Measurements from ENCODE around the gene YIPF2. TPM values are rescaled to one million over a fixed set of nuclear protein-coding genes. Genes with fewer than 3 reads are reported as not detected.

YIPF2 gene
- total RNA-seq, 1 donor from 2014 or later = 43.1 TPM

DNA sequence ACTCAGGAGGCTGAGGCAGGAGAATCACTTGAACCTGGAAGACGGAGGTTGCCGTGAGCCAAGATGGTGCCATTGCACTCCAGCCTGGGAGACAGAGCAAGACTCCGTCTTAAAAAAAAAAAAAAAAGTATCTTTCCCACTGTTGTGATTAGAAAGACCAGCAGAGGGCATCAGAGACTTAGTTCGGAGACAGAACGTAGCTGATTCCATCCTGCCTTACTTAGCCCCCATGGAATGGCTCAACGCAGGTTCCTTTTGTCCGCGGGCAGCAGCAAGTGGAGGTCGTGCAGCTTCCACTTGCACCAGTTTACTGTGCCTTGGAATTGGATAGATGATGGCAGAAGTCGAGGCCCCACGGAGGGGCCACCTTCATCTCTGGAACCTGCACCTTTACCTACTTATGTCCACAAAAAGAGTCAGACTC is 8.2 kb upstream of the YIPF2 start:
- ATAC-seq = peak; percentile 54

DNA sequence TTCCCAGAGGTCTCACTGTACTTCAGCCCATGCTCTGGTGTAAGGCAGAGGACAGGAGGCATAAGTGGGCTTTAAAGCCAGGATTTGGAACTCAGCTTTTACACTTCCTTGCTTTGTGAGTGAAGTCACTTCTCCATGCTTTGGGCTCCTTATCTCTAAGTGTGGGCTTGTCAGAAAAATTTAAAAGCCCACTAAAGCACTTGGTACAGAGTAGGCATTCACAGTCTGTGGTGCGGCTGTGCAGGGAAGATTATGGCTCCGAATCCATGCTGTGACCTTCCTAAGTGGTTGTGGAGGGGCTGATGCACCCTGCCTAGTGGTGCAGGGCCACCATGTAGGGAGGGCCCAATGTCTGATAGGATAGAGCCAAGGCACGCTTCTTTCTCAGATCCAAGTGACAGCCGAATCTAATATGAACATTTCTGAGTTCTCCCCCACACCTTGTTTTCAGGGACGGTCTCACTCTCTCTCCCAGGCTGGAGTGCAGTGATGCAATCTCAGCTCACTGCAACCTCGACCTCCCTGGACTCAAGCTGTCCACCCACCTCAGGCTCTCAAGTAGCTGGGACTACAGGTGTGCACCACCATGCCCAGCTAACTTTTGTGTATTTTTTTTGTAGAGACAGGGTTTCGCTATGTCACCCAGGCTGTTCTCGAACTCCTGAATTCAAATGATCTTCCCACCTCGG is 7.1 kb upstream of the YIPF2 start:
- ATAC-seq = no peak

DNA sequence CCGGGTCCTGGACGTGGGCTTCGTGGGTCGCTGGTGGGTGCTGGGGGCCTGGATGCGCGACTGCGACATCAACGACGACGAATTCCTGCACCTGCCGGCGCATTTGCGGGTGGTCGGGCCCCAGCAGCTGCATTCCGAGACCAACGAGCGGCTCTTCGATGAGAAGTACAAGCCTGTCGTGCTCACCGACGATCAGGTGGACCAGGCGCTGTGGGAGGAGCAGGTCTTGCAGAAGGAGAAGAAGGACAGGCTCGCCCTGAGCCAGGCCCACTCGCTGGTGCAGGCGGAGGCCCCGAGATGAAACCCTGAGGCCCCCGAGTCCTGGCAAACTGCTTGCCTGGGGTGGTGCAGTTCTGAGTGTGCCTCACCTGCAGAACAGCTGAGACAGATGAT is 959 bp upstream of the YIPF2 start:
- peak; percentile 22 for ATAC-seq

DNA sequence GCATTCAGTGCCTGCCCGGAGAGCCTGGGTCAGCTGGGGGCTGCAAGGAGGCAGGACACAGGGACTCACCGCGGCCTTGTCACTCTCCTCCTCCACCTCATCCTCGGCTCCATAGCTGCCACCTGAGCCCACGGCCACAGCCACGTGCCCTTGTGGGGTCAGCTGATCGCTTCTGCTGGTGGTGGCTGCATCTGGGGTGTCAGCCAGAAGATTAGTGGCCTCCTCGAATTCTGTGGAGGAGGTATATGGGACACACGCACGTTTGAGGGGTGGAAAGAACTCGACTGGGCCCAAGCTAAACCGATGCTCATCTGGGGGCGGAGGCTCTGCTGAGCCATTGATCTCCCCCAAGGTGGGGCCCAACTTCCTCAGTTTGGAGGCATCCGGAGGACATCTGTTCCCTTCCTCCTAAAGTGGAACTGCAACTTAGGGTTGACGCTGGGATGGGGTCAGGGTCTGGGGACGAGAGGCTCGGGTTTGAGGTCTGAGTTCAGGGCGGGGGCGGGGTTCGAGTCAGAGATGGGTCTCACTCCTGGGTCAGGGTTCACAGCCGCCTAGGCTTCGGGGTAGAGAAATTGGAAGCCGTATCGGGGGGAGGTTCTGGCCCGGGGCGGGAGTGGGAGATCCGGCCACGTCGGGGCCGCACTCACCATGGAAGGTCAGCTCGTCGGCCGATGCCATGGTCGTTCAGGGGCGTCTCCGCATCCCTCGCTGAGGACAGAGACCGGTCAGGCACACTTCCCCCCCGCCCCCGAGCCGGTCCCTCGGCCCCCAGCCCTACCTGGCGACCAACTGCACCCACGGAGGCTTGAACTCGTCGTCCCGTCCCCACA is 493 bp downstream of the YIPF2 start:
- peak; percentile 2 for ATAC-seq

DNA sequence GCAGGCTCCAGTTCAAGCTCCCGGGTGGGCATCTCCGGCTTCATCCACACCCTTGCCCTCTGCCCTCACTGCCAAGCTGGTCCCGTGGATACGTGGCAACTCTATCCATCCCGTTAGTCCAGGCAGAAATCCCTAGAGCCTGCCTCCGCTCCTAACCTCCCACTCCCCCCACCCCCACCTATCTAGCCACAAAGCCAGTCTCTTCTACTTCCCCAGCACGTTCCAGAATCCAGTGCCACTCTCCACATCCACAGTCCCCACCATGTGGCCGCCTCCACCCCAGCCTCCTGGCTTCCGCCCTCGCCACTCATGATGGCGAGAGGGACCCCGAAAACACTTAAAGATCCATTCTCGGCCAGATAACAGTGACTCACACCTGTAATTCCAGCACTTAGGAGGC is 3.8 kb downstream of the YIPF2 start:
- ATAC-seq = no peak

DNA sequence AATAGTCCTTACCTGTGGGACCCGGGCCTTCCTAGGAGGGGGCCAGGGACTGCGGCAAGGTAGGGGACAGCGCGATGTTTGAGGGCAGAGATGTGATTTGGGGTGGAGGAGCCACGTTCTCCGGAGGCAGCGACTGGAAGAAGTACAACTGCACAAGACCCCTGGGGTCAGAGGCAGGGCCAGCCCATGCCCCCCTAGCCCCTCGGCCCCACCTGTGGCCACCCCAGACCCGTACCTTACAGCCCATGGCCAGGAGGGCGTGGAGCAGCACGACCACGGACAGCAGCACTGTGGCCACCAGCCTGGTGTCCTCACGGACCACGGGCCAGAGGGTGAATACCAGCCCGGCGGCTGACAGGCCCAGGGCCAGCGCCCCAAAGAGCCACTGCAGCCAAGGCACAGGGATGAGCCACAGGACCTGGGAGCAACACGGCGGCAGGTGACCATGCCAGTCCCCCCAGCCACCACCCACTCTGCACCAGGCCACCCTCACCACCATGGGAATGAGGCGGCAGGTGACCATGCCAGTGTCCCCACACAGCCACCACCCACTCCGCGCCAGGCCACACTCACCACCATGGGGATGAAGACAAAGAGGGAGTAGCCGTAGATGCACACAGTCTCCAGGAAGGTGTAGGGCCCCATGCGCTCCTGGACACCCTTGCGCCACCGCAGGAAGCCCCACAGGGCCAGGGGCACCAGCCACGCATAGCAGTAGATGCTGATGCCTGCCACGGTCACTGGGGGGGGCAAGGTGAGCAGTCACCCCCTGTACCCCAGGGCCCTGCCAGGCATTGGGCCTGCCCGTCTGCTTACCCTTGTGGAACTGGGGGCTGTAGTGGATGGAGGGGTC is 5.0 kb downstream of the YIPF2 start:
- no peak for ATAC-seq

DNA sequence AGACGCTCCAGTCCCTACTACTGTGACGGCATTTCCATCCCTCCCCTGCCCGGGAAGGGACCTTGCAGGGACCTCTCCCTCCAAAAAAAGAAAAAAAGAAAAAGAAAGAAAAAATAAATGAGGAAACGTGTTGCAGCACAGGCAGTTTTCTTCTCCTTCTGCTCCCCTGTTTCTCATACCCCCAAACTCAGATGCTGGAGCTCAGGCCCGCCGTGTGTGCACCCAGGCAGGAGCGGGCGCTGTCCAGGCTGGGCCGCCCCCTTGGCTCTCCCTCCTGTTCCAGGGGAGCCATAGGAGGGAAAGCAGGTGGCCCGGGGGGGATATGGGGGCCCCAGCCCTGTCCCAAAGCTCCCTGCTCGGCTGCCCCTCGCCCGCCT is 5.8 kb downstream of the YIPF2 start:
- no peak for ATAC-seq

DNA sequence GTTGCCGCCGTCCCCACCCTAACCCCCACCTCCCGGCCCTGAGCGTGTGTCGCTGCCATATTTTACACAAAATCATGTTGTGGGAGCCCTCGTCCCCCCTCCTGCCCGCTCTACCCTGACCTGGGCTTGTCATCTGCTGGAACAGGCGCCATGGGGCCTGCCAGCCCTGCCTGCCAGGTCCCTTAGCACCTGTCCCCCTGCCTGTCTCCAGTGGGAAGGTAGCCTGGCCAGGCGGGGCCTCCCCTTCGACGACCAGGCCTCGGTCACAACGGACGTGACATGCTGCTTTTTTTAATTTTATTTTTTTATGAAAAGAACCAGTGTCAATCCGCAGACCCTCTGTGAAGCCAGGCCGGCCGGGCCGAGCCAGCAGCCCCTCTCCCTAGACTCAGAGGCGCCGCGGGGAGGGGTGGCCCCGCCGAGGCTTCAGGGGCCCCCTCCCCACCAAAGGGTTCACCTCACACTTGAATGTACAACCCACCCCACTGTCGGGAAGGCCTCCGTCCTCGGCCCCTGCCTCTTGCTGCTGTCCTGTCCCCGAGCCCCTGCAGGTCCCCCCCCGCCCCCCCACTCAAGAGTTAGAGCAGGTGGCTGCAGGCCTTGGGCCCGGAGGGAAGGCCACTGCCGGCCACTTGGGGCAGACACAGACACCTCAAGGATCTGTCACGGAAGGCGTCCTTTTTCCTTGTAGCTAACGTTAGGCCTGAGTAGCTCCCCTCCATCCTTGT is 6.4 kb downstream of the YIPF2 start:
- no peak for ATAC-seq

DNA sequence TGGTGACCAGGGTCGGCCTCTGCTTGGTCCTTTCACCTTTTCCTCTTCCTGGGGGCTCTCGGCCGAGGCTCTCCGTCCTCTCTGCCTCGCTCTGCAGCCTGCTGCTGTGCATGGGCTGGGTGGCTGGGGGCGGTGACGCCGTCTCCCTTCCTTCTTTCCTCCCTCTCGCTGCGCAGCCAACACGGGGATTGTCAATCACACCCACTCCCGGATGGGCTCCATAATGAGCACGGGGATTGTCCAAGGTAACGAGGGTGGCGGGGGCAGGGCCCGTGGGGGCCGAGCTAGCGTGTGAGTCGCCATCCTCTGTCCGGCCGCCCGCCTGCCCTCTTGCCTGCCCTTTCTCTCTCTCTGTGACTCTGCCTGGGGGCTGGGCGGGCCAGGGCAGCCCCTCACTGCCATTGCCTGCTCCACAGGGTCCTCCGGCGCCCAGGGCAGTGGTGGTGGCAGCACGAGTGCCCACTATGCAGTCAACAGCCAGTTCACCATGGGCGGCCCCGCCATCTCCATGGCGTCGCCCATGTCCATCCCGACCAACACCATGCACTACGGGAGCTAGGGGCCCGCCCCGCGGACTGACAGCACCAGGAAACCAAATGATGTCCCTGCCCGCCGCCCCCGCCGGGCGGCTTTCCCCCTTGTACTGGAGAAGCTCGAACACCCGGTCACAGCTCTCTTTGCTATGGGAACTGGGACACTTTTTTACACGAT is 7.1 kb downstream of the YIPF2 start:
- ATAC-seq = peak; percentile 17

DNA sequence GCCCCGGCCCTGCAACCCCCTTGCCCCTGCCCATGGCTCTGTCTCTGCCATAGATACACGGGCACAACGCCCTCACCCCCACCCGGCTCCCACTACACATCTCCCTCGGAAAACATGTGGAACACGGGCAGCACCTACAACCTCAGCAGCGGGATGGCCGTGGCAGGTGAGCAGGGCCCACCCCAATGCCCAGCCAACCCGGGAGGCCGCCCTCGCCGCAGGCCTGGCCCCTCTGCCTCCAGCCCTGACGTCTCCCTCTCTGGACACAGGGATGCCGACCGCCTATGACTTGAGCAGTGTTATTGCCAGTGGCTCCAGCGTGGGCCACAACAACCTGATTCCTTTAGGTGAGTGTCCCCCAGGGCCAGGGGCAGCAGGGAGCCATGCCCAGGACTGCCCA is 7.7 kb downstream of the YIPF2 start:
- ATAC-seq = no peak

DNA sequence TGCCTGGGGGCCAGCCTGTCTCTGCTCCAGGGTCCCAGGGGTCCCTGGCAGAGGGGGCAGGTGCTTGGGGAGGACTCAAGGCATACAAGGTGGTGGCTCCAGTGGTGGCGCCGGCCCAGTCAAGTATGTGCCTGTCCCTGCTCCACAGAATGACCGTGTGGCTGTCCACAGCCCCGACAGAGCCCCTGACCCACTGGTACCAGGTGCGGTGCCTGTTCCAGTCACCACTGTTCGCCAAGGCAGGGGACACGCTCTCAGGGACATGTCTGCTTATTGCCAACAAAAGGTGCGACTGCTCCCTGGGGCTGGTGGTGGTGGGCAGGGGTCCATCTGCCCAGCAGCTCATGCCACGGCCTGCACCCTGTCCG is 8.2 kb downstream of the YIPF2 start:
- no peak for ATAC-seq

DNA sequence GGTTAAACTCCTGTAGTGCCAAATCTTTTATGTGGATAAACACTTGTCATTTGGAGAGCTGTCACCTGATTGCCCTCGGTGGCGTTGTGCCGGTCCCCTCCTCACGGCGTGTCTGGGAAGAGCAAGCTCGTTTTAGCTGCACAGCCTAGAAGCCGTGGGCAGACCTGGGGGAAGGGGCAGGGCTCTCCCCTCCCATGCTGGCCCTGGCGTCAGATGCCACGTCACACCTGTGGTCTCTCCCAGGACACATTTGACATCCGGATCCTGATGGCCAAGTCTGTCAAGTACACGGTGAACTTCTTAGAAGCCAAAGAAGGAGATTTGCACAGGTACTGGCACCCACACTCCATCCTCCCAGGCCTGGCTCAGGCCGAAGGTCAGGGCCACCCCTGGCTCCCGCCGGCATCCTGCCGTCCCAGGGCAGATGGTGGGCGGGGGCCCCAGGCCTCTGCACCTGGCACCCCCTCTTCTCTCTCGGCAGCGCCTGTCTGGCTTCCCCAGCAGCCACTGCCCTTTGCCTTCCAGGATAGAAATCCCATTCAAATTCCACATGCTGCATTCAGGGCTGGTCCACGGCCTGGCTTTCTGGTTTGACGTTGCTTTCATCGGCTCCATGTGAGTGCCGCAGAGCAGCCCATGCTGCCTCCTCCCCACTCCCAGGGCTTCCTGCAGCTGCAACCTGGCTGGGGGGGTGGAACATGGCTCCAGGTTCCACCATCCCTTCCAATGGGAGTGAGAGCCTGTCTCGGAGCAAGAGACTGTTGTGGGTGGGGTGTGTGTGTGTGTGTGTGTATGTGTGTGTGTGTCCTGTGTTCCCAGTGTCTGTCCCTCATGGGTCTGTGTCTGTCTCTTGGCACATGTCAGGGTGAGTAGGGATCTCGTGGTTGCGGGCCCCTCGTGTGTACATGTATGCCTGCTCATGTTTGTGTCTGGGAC is 8.8 kb downstream of the YIPF2 start:
- no peak for ATAC-seq

DNA sequence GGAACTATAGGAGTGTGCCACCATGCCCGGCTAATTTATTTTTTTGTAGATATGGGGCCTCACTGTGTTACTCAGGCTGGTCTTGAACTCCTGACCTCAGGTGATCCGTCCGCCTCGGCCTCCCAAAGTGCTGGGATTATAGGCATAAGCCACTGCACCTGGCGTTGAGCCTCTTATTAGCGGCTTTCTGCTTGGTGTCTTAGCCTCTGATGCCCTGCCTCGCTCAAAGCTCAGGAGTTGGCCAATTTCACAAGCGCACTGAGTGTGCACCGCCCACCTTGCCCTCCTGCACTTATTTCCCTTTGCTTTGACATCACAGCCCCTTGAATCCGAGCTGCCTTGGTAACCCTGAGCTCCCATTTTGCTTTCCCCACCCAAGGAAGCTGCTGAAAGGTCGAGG is 10.1 kb downstream of the YIPF2 start:
- no peak for ATAC-seq

DNA sequence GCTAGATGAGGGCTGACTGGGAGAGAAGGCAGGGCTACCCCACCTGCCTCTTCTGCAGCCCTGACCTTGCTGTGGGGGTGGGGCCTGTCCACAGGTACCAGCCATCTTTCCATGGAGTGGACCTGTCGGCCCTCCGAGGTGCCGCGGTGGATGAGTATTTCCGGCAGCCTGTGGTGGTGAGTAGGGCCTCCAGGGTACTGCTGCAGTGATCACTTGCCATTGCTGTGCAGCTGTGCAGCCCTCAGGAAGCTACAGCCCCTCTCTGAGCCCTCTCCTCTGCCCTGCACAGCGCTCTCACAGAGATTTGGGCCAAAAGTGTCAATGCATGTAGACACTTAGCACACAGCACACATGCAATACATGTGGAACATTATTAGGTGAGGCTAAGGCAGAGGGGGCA is 11.8 kb downstream of the YIPF2 start:
- ATAC-seq = no peak

DNA sequence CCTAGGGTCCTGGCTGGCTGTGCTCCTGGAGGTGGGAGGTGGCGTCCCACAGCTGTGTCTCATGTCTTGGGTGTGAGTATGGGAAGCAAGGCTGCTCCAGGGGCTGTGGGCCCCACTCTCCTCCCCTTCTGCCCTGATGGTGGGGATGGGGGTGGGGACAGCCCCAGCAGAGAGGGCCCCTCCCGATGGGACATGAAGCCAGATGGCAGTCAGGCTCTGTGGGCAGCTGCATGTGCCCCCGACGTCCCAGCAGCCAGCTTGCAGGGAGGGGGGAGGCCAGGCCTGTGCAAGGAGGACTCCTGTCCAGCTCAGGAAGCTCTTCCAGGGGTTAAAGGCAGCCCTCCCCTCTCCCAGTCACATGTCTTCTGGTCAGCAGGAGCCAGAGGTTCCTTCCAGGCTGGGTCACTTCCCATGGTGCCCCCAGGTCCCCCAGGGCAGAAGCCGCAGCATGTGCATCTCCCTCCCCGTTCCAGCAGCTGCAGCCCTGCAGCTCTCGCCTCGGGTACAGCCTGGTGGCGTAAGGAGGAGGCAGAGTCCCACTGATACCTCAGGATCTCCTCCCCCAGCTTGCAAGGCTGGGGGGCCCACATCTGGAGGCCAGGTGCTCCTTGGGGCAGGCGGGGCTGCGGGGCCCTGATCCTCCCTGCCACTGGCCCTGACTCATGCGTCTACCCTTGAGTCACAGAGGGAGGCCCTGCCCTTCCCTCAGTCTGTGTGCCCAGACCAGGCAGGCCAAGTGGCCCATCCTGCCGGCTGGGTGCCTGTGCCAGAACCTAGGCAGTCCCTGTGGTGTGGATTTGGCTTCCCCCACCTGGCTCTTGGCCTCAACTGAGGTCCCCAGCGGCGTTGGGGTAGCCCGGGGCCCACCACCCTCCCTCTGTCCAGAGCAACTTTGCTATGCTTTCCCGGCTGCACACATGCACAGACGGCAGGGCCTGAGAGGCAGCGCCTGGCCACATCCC is 13.0 kb downstream of the YIPF2 start:
- ATAC-seq = peak; percentile 93

DNA sequence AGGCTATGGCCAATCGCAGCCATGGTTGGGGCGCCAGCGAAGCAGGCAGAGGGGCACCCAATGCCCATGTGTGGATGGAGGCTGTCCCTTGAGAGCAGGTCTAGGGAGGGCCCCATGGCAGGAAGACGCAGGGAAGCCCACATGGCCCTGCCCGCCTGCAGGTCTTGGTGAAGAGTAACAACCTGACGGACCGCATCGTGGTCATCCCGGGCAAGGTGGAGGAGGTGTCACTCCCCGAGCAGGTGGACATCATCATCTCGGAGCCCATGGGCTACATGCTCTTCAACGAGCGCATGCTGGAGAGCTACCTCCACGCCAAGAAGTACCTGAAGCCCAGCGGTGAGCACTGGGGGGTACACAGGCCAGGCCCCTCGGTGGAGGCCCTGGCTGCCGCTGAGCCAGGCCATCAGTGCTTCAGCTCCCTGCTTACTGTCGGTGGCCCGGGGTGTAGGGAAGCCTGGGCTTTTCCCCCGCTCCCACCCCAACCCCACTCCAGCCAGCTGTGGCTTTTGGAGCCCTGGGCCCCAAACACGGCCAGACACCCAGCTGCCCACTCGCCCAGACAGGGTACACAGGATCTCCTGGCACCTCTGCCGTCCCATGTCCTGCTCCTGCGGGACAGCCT is 14.6 kb downstream of the YIPF2 start:
- no peak for ATAC-seq

DNA sequence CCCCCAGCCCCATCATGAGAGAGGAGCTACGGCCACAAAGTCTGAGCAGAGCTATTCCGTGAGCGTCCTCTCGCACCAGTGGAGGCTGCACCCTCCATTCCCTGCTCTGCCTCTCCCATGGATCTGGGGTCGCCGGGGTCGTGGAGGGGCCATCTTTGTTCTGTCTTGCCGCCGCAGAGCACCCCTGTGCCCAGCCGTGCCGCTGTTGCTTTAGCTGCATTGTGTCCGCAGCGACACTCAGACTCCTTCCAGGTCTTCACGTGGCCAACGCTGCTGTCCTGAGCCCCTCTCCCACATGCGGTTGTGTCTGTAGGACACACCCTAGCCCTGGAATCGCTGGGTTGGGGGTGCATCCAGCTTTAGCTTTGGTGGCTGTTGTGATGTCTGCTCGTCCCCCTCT is 15.8 kb downstream of the YIPF2 start:
- ATAC-seq = no peak

DNA sequence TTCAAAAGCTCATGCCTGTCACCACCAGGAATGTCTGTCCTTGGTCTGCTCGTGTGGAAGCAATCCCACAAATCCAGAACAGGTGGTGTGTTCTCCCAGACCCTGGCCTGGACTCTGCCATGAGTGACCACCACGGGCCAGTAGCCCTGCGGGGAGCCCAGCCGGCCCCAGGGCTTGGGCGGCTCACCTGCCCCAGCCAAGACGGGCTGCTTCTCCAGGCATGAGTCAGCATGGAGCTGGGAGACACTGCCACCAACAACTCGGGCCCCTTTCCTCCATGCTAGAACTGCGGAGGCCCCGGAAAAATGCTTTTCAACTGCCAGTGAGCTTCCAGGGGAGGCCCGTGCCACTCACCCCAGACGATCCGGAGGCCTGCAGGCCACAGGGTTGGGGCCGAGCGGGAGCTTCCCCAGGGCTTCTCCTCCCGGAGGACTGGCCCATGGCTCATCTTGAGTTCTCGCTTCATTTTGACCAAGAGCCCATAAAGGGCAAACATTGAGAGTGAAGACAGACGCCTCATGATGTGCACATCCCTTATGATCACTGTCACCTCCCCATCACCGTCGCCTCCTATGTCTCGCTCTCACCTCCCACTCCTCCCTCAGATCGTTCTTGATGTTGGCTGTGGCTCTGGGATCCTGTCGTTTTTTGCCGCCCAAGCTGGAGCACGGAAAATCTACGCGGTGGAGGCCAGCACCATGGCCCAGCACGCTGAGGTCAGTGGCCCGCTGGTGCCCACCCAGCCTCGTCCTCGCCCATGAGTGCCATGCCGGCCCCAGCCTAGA is 16.7 kb downstream of the YIPF2 start:
- no peak for ATAC-seq
